ENCODE measurements around the gene STXBP5L. TPM values are rescaled to one million over a fixed set of nuclear protein-coding genes. Genes with fewer than 3 reads are reported as not detected.

STXBP5L gene
- total RNA-seq, 2 donors from 2014 or later = under 0.01 to 0.78 TPM

- Histone ChIP-seq H3K4me3 (no peak overlapping the region), H3K36me3 (replicated peaks in 1 of 2; ENCODE audit: insufficient read depth in 1 of 2, low read depth in 2 of 2) (no peaks in the 10 kb centered on the region), H3K27ac (no peak overlapping the region), H3K27me3 (no peaks in the 10 kb centered on the region), H3K9me3 (no peaks in the 10 kb centered on the region), H3K4me1 (no peaks in the 10 kb centered on the region)
- intact Hi-C loops (cut with DNase I) = no loop called here
- TF ChIP-seq CTCF (IDR thresholded peaks at IDR 0.05) (no peak), POLR2A (IDR thresholded peaks at IDR 0.05) (no peak)
- DNase-seq (no peak), ATAC-seq (no peak)
- 57 to 84% methylated on average over 1 of the region's 1 CpG for WGBS, 2 donors
Measured at GRCh38 chr3:120985242-120985641, 77.2 kb downstream of the STXBP5L start.

GRCh38 chr3:120988994-120989393 is 81.0 kb downstream of the STXBP5L start:
- H3K4me1 ChIP-seq = no peaks in the 10 kb centered on the region
- H3K27me3 ChIP-seq = no peaks in the 10 kb centered on the region
- no peak for DNase-seq
- WGBS, 2 donors = 86 to 90% methylated on average over 4 of the region's 4 CpGs
- H3K4me3 ChIP-seq = no peak overlapping the region
- no peaks in the 10 kb centered on the region for H3K9me3 ChIP-seq
- H3K36me3 ChIP-seq (replicated peaks in 1 of 2; ENCODE audit: insufficient read depth in 1 of 2, low read depth in 2 of 2) = no peaks in the 10 kb centered on the region
- ATAC-seq = no peak
- TF ChIP-seq CTCF (IDR thresholded peaks at IDR 0.05) = no peak
- TF ChIP-seq POLR2A (IDR thresholded peaks at IDR 0.05) = no peak
- intact Hi-C loops (cut with DNase I) = no loop called here
- no peak overlapping the region for H3K27ac ChIP-seq

GRCh38 chr3:121018917-121019321 is 110.9 kb downstream of the STXBP5L start:
- 81 to 94% methylated on average over 4 to 8 of the region's 8 CpGs for WGBS, 2 donors
- TF ChIP-seq POLR2A (IDR thresholded peaks at IDR 0.05) (no peak), CTCF (IDR thresholded peaks at IDR 0.05) (no peak)
- no peaks in the 10 kb centered on the region for H3K27me3 ChIP-seq
- no peak overlapping the region for H3K4me3 ChIP-seq
- H3K36me3 ChIP-seq (replicated peaks in 1 of 2; ENCODE audit: insufficient read depth in 1 of 2, low read depth in 2 of 2) = no peaks in the 10 kb centered on the region
- ATAC-seq (no peak), DNase-seq (no peak)
- H3K27ac ChIP-seq = no peak overlapping the region
- no peaks in the 10 kb centered on the region for H3K9me3 ChIP-seq
- no peaks in the 10 kb centered on the region for H3K4me1 ChIP-seq
- intact Hi-C loops (cut with DNase I) = no loop called here

GRCh38 chr3:121063628-121064027 is 155.6 kb downstream of the STXBP5L start:
- WGBS, 2 donors = 51 to 67% methylated on average over 4 to 6 of the region's 6 CpGs
- no peak overlapping the region for H3K4me3 ChIP-seq
- intact Hi-C loops (cut with DNase I) = no loop called here
- H3K27ac ChIP-seq = no peak overlapping the region
- TF ChIP-seq CTCF (IDR thresholded peaks at IDR 0.05) (no peak), POLR2A (IDR thresholded peaks at IDR 0.05) (no peak)
- no peaks in the 10 kb centered on the region for H3K9me3 ChIP-seq
- H3K4me1 ChIP-seq = no peaks in the 10 kb centered on the region
- ATAC-seq (no peak), DNase-seq (no peak)
- no peaks in the 10 kb centered on the region for H3K36me3 ChIP-seq (replicated peaks in 1 of 2; ENCODE audit: insufficient read depth in 1 of 2, low read depth in 2 of 2)
- no peaks in the 10 kb centered on the region for H3K27me3 ChIP-seq

- ATAC-seq (no peak), DNase-seq (no peak)
- Histone ChIP-seq H3K9me3 (no peaks in the 10 kb centered on the region), H3K27me3 (no peaks in the 10 kb centered on the region), H3K36me3 (replicated peaks in 1 of 2; ENCODE audit: insufficient read depth in 1 of 2, low read depth in 2 of 2) (no peaks in the 10 kb centered on the region), H3K27ac (no peak overlapping the region), H3K4me1 (no peaks in the 10 kb centered on the region), H3K4me3 (no peak overlapping the region)
- TF ChIP-seq CTCF (IDR thresholded peaks at IDR 0.05) (no peak), POLR2A (IDR thresholded peaks at IDR 0.05) (no peak)
- 75 to 89% methylated on average over 6 of the region's 6 CpGs for WGBS, 2 donors
- intact Hi-C loops (cut with DNase I) = no loop called here
Measured at GRCh38 chr3:121064121-121064520, 156.1 kb downstream of the STXBP5L start.
